Loucy (cell line): ENCODE results near the gene ROR1.

Experiments used
- H2AFZ ChIP-seq: fragments of 200-600 bp; sonication (generic); 2 replicates; pipeline ENCODE4 v1.6.0; 2016; ENCODE audit warnings: antibody characterized with exemption, mild to moderate bottlenecking, low read length, moderate library complexity
- H3F3A ChIP-seq: fragments of 200-600 bp; 2 replicates; pipeline ENCODE4 v1.6.0; 2016; ENCODE audit warnings: antibody characterized with exemption, low read depth, mild to moderate bottlenecking
- H3K27me3 ChIP-seq: fragments of 200-600 bp; sonication (generic); 2 replicates; pipeline ENCODE4 v1.6.1; 2014; ENCODE audit warnings: low read length, mild to moderate bottlenecking; ENCODE audit not compliant: insufficient read depth, poor library complexity, severe bottlenecking
- H3K36me3 ChIP-seq: fragments of 200-600 bp; sonication (generic); 2 replicates; pipeline ENCODE4 v1.6.1; 2016; ENCODE audit warnings: low read length; ENCODE audit not compliant: insufficient read depth
- H3K4me1 ChIP-seq: fragments of 200-600 bp; sonication (generic); 2 replicates; pipeline ENCODE4 v1.5.1; 2014; ENCODE audit warnings: low read length, mild to moderate bottlenecking; ENCODE audit not compliant: insufficient read depth, poor library complexity, severe bottlenecking
- H3K4me2 ChIP-seq: fragments of 200-600 bp; sonication (generic); 2 replicates; pipeline ENCODE4 v1.6.0; 2014; ENCODE audit warnings: antibody characterized with exemption, low read length, low read depth, mild to moderate bottlenecking; ENCODE audit not compliant: poor library complexity, severe bottlenecking
- H3K4me3 ChIP-seq: fragments of 200-600 bp; sonication (generic); 2 replicates; pipeline ENCODE4 v1.5.1; 2014; ENCODE audit warnings: low read length, mild to moderate bottlenecking, mixed read lengths; ENCODE audit not compliant: poor library complexity, severe bottlenecking
- H3K79me2 ChIP-seq: fragments of 200-600 bp; sonication (generic); 2 replicates; pipeline ENCODE4 v1.6.1; 2014; ENCODE audit warnings: low read length; ENCODE audit not compliant: insufficient read depth
- H3K9ac ChIP-seq: fragments of 200-600 bp; sonication (generic); 2 replicates; pipeline ENCODE4 v1.6.0; 2014; ENCODE audit warnings: mild to moderate bottlenecking, low read depth, low read length, moderate library complexity; ENCODE audit not compliant: poor library complexity, severe bottlenecking
- H3K9me2 ChIP-seq: fragments of 200-600 bp; sonication (generic); replicated peaks from 2 replicates; pipeline ENCODE4 v1.6.1; 2016; ENCODE audit warnings: low read depth, low read length, mixed read lengths
- H3K9me3 ChIP-seq: fragments of 200-600 bp; sonication (generic); 2 replicates; pipeline ENCODE4 v1.6.1; 2014; ENCODE audit warnings: mild to moderate bottlenecking, antibody characterized with exemption, low read length, low read depth; ENCODE audit not compliant: insufficient read depth
- H4K20me1 ChIP-seq: fragments of 200-600 bp; sonication (generic); 2 replicates; pipeline ENCODE4 v1.6.0; 2014; ENCODE audit warnings: antibody characterized with exemption, low read length, mild to moderate bottlenecking; ENCODE audit not compliant: insufficient read depth, poor library complexity, severe bottlenecking
- CTCF ChIP-seq: fragments of 200-600 bp; sonication (generic); conservative IDR thresholded peaks from 2 replicates; pipeline ENCODE4 v1.5.1; 2014; ENCODE audit warnings: mild to moderate bottlenecking, antibody characterized with exemption, low read length
- EZH2phosphoT487 ChIP-seq: fragments of 200-600 bp; IDR thresholded peaks from 2 replicates; pipeline ENCODE4 v1.6.1; 2018; ENCODE audit warnings: antibody characterized with exemption, mild to moderate bottlenecking, moderate library complexity, borderline replicate concordance

The ROR1 gene

GRCh38 chr1:63967901-63968300 is 194.1 kb downstream of the ROR1 start:
- Histone ChIP-seq H3K4me2 (no peak overlapping the region), H3K4me3 (no peak overlapping the region), H3K9ac (no peak overlapping the region), H3K9me3 (no peaks in the 10 kb centered on the region), H3K79me2 (no peaks in the 10 kb centered on the region), H2AFZ (no peak overlapping the region), H3F3A (no peaks in the 10 kb centered on the region), H3K36me3 (no peaks in the 10 kb centered on the region), H3K27me3 (peaks cover 100% of the 10 kb centered on the region), H3K9me2 (no peaks in the 10 kb centered on the region), H4K20me1 (no peaks in the 10 kb centered on the region), H3K4me1 (peaks cover 6% of the 10 kb centered on the region)
- no peak for TF ChIP-seq EZH2phosphoT487

GRCh38 chr1:63968663-63969440 is 195.0 kb downstream of the ROR1 start:
- no peaks in the 10 kb centered on the region for H3K9me3 ChIP-seq
- no peaks in the 10 kb centered on the region for H4K20me1 ChIP-seq
- no peak overlapping the region for H3K9ac ChIP-seq
- H3F3A ChIP-seq, result no peaks in the 10 kb centered on the region
- H3K79me2 ChIP-seq, result no peaks in the 10 kb centered on the region
- H3K36me3 ChIP-seq, result no peaks in the 10 kb centered on the region
- H3K4me1 ChIP-seq, result peaks cover 6% of the 10 kb centered on the region
- no peak overlapping the region for H2AFZ ChIP-seq
- no peak for TF ChIP-seq EZH2phosphoT487
- peaks cover 100% of the 10 kb centered on the region for H3K27me3 ChIP-seq
- no peak overlapping the region for H3K4me2 ChIP-seq
- no peak overlapping the region for H3K4me3 ChIP-seq
- no peaks in the 10 kb centered on the region for H3K9me2 ChIP-seq

GRCh38 chr1:63969441-63969901 is 195.7 kb downstream of the ROR1 start:
- TF ChIP-seq CTCF, result no peak
- TF ChIP-seq EZH2phosphoT487, result no peak
- H3K36me3 ChIP-seq, result no peaks in the 10 kb centered on the region
- no peak overlapping the region for H3K4me2 ChIP-seq

GRCh38 chr1:63971557-63971956 is 197.7 kb downstream of the ROR1 start:
- Histone ChIP-seq H3F3A (no peaks in the 10 kb centered on the region), H2AFZ (no peak overlapping the region), H4K20me1 (no peaks in the 10 kb centered on the region), H3K9ac (no peak overlapping the region), H3K4me2 (no peak overlapping the region), H3K27me3 (peaks cover 100% of the 10 kb centered on the region), H3K9me2 (no peaks in the 10 kb centered on the region), H3K36me3 (no peaks in the 10 kb centered on the region), H3K79me2 (no peaks in the 10 kb centered on the region), H3K4me1 (peaks cover 1% of the 10 kb centered on the region), H3K9me3 (no peaks in the 10 kb centered on the region), H3K4me3 (no peak overlapping the region)
- TF ChIP-seq CTCF (no peak), EZH2phosphoT487 (no peak)

More at GRCh38 chr1:63969441-63969901, 195.7 kb downstream of the ROR1 start:
- Histone ChIP-seq H2AFZ (no peak overlapping the region), H3F3A (no peaks in the 10 kb centered on the region), H3K4me3 (no peak overlapping the region), H3K4me1 (peaks cover 6% of the 10 kb centered on the region), H3K9me3 (no peaks in the 10 kb centered on the region), H3K9me2 (no peaks in the 10 kb centered on the region), H3K27me3 (peaks cover 100% of the 10 kb centered on the region), H3K9ac (no peak overlapping the region), H4K20me1 (no peaks in the 10 kb centered on the region), H3K79me2 (no peaks in the 10 kb centered on the region)
